SU-DHL-6 (cell line): Measurements from ENCODE around the gene NFATC1.

Source experiments
- EZH2phosphoT487 ChIP-seq: fragments of 200-600 bp; sonication (generic), shearing (Covaris generic); conservative IDR thresholded peaks from 2 replicates; pipeline ENCODE4 v1.6.1; 2018; ENCODE audit warnings: mild to moderate bottlenecking, antibody characterized with exemption, low read length, moderate library complexity, mixed read lengths
- TF ChIP-seq, protein P1 (sequence below): fragments of 200-600 bp; sonication (generic); IDR thresholded peaks from one replicate; pipeline ENCODE4 v1.5.1; 2017; ENCODE audit warnings: antibody characterized with exemption, mild to moderate bottlenecking, low read length, moderate library complexity; ENCODE audit not compliant: insufficient read depth, poor library complexity, severe bottlenecking

GRCh38 chr18:79434607-79435401 lies 39.1 kb downstream of the NFATC1 start:
- TF ChIP-seq, protein P1, sequence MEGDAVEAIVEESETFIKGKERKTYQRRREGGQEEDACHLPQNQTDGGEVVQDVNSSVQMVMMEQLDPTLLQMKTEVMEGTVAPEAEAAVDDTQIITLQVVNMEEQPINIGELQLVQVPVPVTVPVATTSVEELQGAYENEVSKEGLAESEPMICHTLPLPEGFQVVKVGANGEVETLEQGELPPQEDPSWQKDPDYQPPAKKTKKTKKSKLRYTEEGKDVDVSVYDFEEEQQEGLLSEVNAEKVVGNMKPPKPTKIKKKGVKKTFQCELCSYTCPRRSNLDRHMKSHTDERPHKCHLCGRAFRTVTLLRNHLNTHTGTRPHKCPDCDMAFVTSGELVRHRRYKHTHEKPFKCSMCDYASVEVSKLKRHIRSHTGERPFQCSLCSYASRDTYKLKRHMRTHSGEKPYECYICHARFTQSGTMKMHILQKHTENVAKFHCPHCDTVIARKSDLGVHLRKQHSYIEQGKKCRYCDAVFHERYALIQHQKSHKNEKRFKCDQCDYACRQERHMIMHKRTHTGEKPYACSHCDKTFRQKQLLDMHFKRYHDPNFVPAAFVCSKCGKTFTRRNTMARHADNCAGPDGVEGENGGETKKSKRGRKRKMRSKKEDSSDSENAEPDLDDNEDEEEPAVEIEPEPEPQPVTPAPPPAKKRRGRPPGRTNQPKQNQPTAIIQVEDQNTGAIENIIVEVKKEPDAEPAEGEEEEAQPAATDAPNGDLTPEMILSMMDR = no peak
- TF ChIP-seq EZH2phosphoT487 = no peak
